CD4-positive, alpha-beta T cell treated with Interferon gamma for 1 hour (primary cell): Measurements from ENCODE around the gene MAGI2.
"Not testable (repeated sequence)": the region's sequence is repeated elsewhere in the genome, so short reads cannot be mapped to it uniquely, and the experiment has no call there.

Experiments used
- DNase-seq: peaks from one replicate; pipeline ENCODE4 v3.0.0-alpha.2; 2020

The MAGI2 gene

DNA sequence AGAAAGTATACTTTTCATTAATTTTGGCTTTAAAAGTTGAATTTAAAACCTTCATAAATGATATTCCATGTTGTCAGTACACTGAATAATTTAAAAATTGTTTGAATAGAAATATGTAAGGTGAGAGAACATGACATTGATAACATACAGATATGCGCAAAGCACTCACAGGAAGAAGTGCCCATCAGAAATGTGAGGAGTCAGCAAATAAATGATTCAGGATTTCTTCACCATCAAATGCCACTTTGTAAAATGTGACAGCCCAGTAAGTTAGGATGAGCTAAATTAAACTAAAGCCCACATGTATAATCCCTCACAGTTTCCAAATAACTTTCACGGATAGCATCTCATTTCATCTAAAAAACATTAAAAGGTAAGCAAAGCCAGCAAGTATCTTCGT, 417.6 kb downstream of the MAGI2 start:
- DNase-seq, result no peak

DNA sequence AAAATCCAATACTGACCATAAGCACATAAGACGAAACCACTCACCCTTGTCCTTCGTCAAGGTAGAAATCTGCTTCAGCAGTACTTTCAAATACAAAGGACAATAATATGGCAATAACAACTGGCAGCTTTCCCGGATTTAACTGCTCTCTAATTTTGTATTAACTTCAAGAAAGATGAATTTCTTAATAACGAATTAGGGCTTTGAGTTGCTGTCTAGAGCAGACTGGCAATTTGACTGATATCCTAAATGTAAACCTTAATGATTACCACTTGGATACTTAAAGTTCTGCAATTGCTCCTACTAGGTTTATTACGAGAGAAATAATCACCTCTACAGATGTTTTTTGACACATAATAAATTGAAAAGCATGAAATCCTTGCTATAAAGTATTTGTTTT, 418.7 kb downstream of the MAGI2 start:
- no peak for DNase-seq

DNA sequence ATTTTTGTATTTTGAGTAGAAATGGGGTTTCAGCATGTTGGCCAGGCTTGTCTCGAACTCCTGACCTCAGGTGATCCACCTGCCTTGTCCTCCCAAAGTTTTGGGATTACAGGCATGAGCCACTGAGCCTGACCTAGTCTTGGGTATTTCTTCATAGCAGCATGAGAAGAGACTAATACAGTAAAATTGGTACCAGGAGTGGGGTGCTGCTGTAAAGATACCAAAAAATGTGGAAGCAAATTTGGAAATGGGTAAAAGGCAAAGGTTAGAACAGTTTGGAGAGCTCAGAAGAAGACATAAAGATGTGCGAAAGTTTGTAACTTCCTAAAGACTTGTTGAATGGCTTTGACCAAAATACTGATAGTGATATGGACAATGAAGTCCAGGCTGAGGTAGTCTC, 433.8 kb downstream of the MAGI2 start:
- not testable (repeated sequence) for DNase-seq

GRCh38 chr7:79011921-79012320, 441.5 kb downstream of the MAGI2 start:
- no peak for DNase-seq

DNA sequence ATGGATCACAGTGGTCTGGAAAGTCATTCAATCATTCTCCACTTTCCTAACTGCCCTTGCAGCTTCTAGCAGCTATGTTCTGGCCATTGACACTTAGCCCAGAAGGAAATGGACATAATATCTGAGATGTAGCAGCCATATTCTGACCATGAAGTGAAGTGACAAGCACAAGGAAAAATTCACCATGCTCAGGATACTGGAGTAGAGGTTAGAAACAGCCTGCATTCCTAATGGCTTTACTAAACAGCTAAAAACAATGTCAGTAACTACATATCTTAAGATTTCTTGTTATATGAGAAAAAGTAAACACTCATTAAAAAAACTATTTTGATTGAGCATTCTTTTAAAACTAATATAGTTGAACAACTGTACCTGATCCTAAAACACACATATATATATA, 443.8 kb downstream of the MAGI2 start:
- no peak for DNase-seq

DNA sequence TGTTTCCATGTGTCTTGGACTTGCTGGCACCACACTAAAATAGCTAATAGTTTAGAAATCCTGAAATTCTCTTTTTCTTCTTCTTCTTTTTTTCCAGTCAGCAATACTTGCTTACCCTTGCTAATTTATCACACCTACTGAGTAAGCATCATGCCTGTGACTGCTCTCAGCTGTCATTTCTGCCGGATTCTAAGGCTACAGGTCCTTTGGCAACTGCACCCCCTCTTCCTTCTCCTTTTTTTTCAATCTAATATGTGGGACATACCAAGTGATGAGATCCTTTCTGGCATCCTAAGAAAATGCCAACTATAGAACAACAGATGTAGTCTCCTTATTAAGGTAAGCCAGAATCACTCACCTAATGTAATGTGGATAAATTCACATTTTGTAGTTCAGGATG, 444.7 kb downstream of the MAGI2 start:
- DNase-seq, result no peak

DNA sequence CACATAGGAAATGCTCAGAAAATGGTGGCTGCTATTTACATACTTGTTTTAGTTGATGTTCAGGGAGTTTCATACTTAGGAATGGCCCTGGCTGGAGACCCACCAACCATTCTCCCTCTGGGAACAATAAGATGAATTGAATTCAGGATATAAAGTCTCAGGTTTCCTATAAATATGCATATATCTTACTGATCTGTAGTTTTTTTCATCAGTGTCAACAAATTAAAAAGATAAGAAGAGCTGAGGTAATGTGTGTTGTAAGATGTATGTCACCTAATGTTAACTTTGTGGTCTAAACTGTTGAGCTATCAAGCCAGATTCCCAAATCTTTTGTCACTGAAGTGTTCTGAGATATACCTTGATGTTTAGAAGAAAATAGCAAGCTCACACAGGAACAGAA, 457.5 kb downstream of the MAGI2 start:
- no peak for DNase-seq

- no peak for DNase-seq
Observed at GRCh38 chr7:78993341-78993740, 460.1 kb downstream of the MAGI2 start.

- no peak for DNase-seq
Observed at GRCh38 chr7:78985509-78985908, 468.0 kb downstream of the MAGI2 start.

GRCh38 chr7:78983483-78983882, 470.0 kb downstream of the MAGI2 start:
- no peak for DNase-seq

- no peak for DNase-seq
Observed at GRCh38 chr7:78970440-78970916, 483.0 kb downstream of the MAGI2 start.

- no peak for DNase-seq
Observed at GRCh38 chr7:78968951-78969350, 484.5 kb downstream of the MAGI2 start.

DNA sequence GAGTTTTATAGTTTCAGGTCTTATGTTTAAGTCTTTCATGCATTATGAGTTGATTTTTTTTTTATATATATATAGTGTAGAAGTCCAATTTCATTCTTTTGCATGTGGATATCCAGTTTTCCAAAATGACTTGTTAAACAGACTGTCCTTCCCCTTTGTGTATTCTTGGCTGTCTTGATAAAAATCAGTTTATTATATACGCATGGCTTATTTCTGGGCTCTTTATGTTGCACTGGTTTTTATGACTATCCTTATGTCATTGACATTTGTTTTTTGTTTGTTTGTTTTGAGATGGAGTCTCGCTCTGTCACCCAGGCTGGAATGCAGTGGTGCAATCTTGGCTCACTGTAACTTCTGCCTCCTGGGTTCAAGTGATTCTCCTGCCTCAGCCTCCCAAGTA, 485.9 kb downstream of the MAGI2 start:
- not testable (repeated sequence) for DNase-seq

- DNase-seq, result no peak
Observed at GRCh38 chr7:78967046-78967445, 486.4 kb downstream of the MAGI2 start.

DNA sequence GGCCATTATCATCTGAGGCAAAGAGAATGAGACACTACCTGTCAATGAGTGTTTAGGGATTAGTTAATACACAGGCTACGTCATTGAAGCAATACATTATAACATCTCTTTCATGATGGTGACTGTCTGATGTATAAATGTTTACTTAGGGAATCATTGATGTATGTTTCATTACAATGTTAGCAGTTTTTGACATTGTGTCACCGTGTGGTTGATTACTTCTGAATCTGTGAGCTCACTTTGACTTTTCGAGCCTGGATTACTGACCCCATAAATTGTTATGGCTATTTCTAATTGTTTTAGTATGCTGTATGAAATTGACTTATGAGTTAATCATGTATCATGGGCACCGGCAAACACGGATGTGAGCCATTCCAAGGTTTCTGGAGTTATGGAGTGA, 494.0 kb downstream of the MAGI2 start:
- DNase-seq, result no peak

GRCh38 chr7:78955329-78955728, 498.1 kb downstream of the MAGI2 start:
- no peak for DNase-seq

DNA sequence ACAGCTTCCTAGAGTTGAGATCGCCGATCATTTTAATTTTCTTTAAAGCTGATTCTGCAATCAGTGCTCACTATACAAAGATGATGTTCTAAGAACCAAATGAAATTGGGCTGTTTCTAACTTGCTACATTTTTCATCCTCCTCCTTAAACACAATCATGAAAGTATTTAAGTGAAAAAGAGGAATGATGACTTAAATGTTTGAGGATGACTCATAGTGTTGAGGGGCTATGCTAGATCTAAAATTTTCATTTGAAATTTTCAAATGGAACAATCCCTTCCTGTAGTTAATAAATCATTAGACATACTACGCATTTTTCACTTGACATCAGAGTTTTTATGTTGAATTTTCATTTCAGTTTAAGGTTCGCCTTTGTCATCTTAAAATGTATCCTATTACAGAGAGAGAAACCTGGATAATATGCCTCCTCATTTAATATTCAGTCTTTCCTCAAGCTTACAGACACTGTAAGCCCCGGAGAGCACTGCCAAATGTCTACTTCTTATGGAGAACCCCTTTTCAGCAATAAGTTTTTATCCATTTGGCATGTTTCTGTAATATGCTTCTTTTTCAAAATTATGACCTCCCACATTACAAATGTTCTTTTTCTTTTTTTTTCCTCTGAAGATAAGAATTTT, 499.6 kb downstream of the MAGI2 start:
- DNase-seq, result no peak

- no peak for DNase-seq
Observed at GRCh38 chr7:78953090-78953489, 500.4 kb downstream of the MAGI2 start.

- DNase-seq, result no peak
Observed at GRCh38 chr7:78939669-78940068, 513.8 kb downstream of the MAGI2 start.

GRCh38 chr7:78924581-78924980, 528.9 kb downstream of the MAGI2 start:
- DNase-seq, result no peak

- no peak for DNase-seq
Observed at GRCh38 chr7:78912781-78913180, 540.7 kb downstream of the MAGI2 start.

DNA sequence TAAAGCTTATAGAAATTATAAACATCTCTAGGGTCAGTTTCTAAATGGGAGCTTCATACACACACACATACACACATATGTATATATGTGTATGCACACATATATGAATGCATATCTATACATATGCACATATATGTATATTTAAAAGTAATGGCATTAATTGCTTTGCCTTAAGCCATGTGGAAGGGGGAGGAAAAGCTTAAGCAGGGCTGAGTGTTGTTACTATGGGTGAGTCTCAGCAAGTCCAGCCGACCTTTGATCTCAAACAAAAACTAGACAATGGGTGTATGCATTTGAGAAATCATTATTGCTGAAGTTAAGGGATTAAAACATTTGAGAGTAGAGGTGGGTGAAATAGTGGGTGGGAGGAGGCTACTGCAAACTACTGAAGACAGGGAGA, 546.7 kb downstream of the MAGI2 start:
- DNase-seq, result no peak

- no peak for DNase-seq
Observed at GRCh38 chr7:78905436-78905835, 548.0 kb downstream of the MAGI2 start.

DNA sequence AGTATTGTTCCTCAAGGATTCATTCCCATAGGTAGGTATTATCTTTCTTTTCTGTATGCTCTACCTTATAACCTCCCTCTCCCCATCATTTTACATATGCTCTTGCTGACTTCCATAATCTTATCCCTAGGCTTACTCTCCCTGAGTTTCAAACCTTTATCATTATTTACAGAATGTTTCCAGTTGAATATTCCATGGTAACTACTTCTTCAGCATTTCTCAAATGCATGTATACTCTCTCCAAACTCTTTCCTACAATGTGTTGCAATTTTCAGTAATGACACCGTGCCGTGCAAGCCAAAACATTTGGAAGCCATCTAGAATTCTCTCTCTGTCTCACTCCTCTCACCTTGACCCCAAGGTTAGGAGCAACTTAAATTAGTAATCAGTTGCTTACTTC, 548.5 kb downstream of the MAGI2 start:
- DNase-seq, result no peak

GRCh38 chr7:78901566-78901965, 551.9 kb downstream of the MAGI2 start:
- no peak for DNase-seq

DNA sequence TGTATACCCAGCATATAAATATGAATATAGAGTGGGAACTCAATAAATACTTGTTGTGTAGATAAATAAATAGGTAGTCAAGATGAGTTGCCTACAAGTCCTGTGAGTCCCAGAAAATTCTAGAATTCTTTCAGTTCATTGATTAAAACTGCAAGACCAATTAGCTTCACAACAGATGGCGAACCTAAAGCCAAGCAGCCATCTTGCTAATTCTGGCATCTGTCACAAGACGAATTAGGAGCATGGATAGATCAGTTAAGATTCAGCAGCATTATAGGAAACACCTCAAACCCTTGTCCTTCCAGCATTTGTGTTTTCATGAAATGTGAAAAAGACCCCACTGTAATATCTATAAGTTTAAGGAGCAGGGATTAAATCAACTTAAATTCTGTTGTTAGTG, 552.7 kb downstream of the MAGI2 start:
- no peak for DNase-seq
